Measurements from ENCODE around the gene MED27. TPM values are rescaled to one million over a fixed set of nuclear protein-coding genes. Genes with fewer than 3 reads are reported as not detected.

MED27 gene
- total RNA-seq, 1 donor, result 13.3 TPM

GRCh38 chr9:131879911-131880290 is 199.8 kb downstream of the MED27 start:
- no peaks in the 10 kb centered on the region for H3K27me3 ChIP-seq (ENCODE audit: insufficient read depth, low read length)
- no peaks in the 10 kb centered on the region for H3K9me3 ChIP-seq (ENCODE audit: low read depth, low read length)
- H3K4me3 ChIP-seq (ENCODE audit: low read length), result no peak overlapping the region
- peaks cover 4% of the 10 kb centered on the region for H3K4me1 ChIP-seq (ENCODE audit: insufficient read depth, low read length)

DNA sequence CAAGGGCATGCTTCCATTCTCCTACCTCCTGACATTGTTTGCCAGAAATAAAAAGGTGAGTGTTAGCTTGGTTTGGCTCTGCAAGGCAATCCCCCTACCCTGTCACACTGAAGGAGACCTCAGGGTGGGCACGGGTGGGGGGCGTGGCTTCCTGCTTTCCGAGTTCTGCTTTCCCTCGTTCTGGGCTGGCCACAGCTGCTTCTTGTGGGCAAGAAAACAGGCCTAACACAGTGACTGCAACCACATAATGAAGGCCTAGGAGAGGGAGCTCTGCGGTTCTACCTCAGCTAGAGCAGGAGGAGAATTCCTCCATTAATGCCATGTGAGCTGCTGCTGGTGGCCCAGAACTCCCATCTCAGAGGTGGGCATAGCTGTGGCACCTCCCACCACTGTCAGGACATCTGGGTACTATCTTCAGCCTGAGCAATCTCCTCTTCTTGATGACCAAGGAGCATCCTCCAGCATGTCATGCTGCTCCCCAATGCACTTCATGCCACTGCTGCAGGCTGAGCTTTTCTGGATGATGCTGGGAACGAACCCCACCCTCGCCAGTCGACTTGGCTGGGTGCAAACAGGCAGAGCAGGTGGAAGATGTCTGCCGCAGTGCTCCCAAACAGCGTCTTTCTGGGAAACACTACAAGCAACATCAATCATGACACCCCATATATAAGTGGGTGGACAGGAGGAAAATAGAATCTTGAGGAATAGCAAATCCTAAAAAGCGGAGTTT is 200.3 kb downstream of the MED27 start:
- Histone ChIP-seq H3K9me3 (ENCODE audit: low read depth, low read length) (no peaks in the 10 kb centered on the region), H3K4me1 (ENCODE audit: insufficient read depth, low read length) (peaks cover 4% of the 10 kb centered on the region), H3K4me3 (ENCODE audit: low read length) (no peak overlapping the region), H3K27me3 (ENCODE audit: insufficient read depth, low read length) (no peaks in the 10 kb centered on the region)

GRCh38 chr9:131876486-131876885 is 203.2 kb downstream of the MED27 start:
- H3K9me3 ChIP-seq (ENCODE audit: low read depth, low read length), result no peaks in the 10 kb centered on the region
- no peaks in the 10 kb centered on the region for H3K27me3 ChIP-seq (ENCODE audit: insufficient read depth, low read length)
- peaks cover 4% of the 10 kb centered on the region for H3K4me1 ChIP-seq (ENCODE audit: insufficient read depth, low read length)
- H3K4me3 ChIP-seq (ENCODE audit: low read length), result no peak overlapping the region

GRCh38 chr9:131875828-131876485 is 203.7 kb downstream of the MED27 start:
- no peaks in the 10 kb centered on the region for H3K9me3 ChIP-seq (ENCODE audit: low read depth, low read length)
- no peaks in the 10 kb centered on the region for H3K27me3 ChIP-seq (ENCODE audit: insufficient read depth, low read length)
- no peaks in the 10 kb centered on the region for H3K4me1 ChIP-seq (ENCODE audit: insufficient read depth, low read length)
- H3K4me3 ChIP-seq (ENCODE audit: low read length), result no peak overlapping the region

- no peak overlapping the region for H3K4me3 ChIP-seq (ENCODE audit: low read length)
These were observed 204.6 kb downstream of the MED27 start for GRCh38 chr9:131874916-131875670.

GRCh38 chr9:131874447-131874846 is 205.2 kb downstream of the MED27 start:
- Histone ChIP-seq H3K4me1 (ENCODE audit: insufficient read depth, low read length) (no peaks in the 10 kb centered on the region), H3K9me3 (ENCODE audit: low read depth, low read length) (no peaks in the 10 kb centered on the region), H3K4me3 (ENCODE audit: low read length) (no peak overlapping the region), H3K27me3 (ENCODE audit: insufficient read depth, low read length) (no peaks in the 10 kb centered on the region)

More at GRCh38 chr9:131874916-131875670, 204.6 kb downstream of the MED27 start:
- H3K4me1 ChIP-seq (ENCODE audit: insufficient read depth, low read length), result no peaks in the 10 kb centered on the region
- no peaks in the 10 kb centered on the region for H3K27me3 ChIP-seq (ENCODE audit: insufficient read depth, low read length)
- H3K9me3 ChIP-seq (ENCODE audit: low read depth, low read length), result no peaks in the 10 kb centered on the region

DNA sequence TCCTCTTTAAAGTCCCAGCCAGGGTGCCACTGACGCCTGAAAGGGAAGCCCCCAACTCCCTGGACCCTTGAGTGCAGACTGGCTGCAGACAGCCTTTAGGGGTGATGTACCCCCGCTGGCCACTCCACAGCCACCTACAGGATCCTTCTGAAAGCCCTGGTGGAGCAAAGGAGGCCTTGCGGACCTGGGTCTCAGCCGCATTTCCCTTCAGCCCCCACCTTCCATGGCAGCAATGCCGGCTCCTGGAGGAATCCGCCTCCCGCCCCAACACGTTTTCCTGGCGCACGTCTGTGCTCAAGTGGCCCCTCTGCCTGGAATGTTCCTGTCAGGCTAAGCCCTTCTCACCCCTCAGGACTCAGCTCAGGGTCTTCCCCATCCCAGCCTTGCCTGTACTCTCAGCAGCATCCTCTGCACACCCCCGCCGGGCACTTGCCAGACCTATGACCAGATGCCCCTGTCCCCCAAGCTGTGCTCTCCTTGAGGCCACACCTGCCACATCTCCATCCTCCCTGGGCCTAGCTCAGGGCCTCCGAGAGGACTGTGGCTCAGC is 205.7 kb downstream of the MED27 start:
- H3K4me1 ChIP-seq (ENCODE audit: insufficient read depth, low read length), result no peaks in the 10 kb centered on the region
- no peaks in the 10 kb centered on the region for H3K27me3 ChIP-seq (ENCODE audit: insufficient read depth, low read length)
- no peak overlapping the region for H3K4me3 ChIP-seq (ENCODE audit: low read length)
- no peaks in the 10 kb centered on the region for H3K9me3 ChIP-seq (ENCODE audit: low read depth, low read length)

- Histone ChIP-seq H3K4me1 (ENCODE audit: insufficient read depth, low read length) (no peaks in the 10 kb centered on the region), H3K27me3 (ENCODE audit: insufficient read depth, low read length) (no peaks in the 10 kb centered on the region), H3K9me3 (ENCODE audit: low read depth, low read length) (no peaks in the 10 kb centered on the region), H3K4me3 (ENCODE audit: low read length) (no peak overlapping the region)
These were observed 206.3 kb downstream of the MED27 start for GRCh38 chr9:131873335-131873734.

GRCh38 chr9:131872702-131873101 is 207.0 kb downstream of the MED27 start:
- no peak overlapping the region for H3K4me3 ChIP-seq (ENCODE audit: low read length)
- H3K9me3 ChIP-seq (ENCODE audit: low read depth, low read length), result no peaks in the 10 kb centered on the region
- H3K27me3 ChIP-seq (ENCODE audit: insufficient read depth, low read length), result no peaks in the 10 kb centered on the region
- no peaks in the 10 kb centered on the region for H3K4me1 ChIP-seq (ENCODE audit: insufficient read depth, low read length)

GRCh38 chr9:131872006-131872405 is 207.7 kb downstream of the MED27 start:
- Histone ChIP-seq H3K4me1 (ENCODE audit: insufficient read depth, low read length) (no peaks in the 10 kb centered on the region), H3K27me3 (ENCODE audit: insufficient read depth, low read length) (no peaks in the 10 kb centered on the region), H3K4me3 (ENCODE audit: low read length) (no peak overlapping the region), H3K9me3 (ENCODE audit: low read depth, low read length) (no peaks in the 10 kb centered on the region)

GRCh38 chr9:131870156-131870555 is 209.5 kb downstream of the MED27 start:
- no peaks in the 10 kb centered on the region for H3K4me1 ChIP-seq (ENCODE audit: insufficient read depth, low read length)
- H3K27me3 ChIP-seq (ENCODE audit: insufficient read depth, low read length), result no peaks in the 10 kb centered on the region
- H3K4me3 ChIP-seq (ENCODE audit: low read length), result no peak overlapping the region
- H3K9me3 ChIP-seq (ENCODE audit: low read depth, low read length), result no peaks in the 10 kb centered on the region

DNA sequence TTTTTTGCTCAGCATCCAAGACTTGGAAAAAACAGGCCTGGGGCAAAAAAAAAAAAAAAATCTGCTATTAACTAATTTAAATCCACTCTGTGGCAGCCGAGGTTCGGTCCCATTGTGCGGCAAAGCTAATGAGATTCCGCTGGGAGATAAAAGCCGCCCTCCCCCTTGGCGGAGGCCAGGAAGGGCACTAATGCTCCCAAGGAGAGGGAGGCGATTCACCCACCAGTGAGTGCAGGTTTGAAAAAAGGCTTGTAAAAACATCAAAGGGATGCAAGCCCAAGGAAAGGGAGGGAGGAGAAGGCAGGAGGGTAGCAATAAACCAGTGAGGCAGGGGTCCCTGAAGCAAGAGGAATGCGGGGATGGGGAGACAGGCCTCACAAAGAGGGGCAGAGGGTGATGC is 210.3 kb downstream of the MED27 start:
- H3K4me3 ChIP-seq (ENCODE audit: low read length), result no peak overlapping the region
- H3K9me3 ChIP-seq (ENCODE audit: low read depth, low read length), result no peaks in the 10 kb centered on the region
- no peaks in the 10 kb centered on the region for H3K27me3 ChIP-seq (ENCODE audit: insufficient read depth, low read length)
- no peaks in the 10 kb centered on the region for H3K4me1 ChIP-seq (ENCODE audit: insufficient read depth, low read length)

- H3K4me3 ChIP-seq (ENCODE audit: low read length), result no peak overlapping the region
- H3K9me3 ChIP-seq (ENCODE audit: low read depth, low read length), result no peaks in the 10 kb centered on the region
- no peaks in the 10 kb centered on the region for H3K27me3 ChIP-seq (ENCODE audit: insufficient read depth, low read length)
- H3K4me1 ChIP-seq (ENCODE audit: insufficient read depth, low read length), result no peaks in the 10 kb centered on the region
These were observed 210.9 kb downstream of the MED27 start for GRCh38 chr9:131868766-131869165.

DNA sequence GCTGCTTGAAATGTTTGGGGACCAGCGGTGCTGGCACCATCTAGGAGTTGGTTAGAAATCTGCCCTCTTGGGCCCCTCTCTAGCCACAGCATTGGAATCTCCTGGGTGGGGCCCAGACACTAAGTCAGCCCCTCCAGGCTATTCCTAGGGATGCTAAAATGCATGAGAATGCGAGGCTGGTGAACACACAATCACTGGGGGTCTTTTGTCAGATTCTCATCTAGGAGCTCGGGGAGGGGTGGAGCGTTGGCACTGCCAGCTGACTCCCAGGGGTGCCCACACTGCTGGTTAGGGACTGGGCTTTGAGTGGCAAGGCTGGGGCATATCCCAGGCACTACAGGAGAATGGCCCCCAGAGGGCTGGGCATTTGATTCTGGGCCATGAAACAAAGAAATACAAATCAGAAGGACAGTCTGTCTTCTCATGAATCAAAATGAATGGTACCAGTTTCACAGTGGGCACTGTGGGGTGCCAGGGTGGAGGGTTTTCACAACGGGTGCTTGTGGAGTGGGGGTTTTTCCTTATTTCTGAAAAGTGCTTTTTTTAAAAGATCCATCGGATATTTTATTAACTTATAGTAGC is 212.0 kb downstream of the MED27 start:
- no peaks in the 10 kb centered on the region for H3K27me3 ChIP-seq (ENCODE audit: insufficient read depth, low read length)
- H3K4me1 ChIP-seq (ENCODE audit: insufficient read depth, low read length), result no peaks in the 10 kb centered on the region
- no peak overlapping the region for H3K4me3 ChIP-seq (ENCODE audit: low read length)
- no peaks in the 10 kb centered on the region for H3K9me3 ChIP-seq (ENCODE audit: low read depth, low read length)
